ENCODE data around the gene NUP98. TPM values are rescaled to one million over a fixed set of nuclear protein-coding genes. Genes with fewer than 3 reads are reported as not detected.

NUP98 gene
- total and polyA plus RNA-seq, 2 of the 13 experiments (the other 11 are each of a cell fraction or from before 2014, with no cell fraction given), result 76.6 to 85.3 TPM

DNA sequence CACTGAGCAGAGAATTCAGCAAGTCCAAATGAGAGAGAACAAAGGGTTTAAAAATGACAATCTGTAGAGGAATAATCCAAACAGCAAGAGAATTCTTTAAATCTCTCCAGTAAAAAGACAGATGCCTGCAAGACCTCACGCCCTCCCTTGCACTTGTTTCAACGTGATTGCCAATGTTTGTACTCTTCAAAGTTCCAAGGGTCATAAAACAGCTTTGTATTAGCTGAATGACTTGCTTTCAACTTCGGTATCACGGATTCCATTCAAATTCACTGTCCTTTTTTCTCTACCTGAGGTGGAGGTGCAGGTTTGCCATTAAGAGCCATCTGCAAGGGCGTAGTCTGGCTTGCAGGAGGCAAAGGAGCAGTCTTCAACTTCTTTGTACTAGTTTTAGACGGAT, 85.1 kb downstream of the NUP98 start:
- BruUV-seq (replicated peaks), result no TSS peak
- no peaks in the 10 kb centered on the region for H3K9me3 ChIP-seq (ENCODE audit: low read length)
- ATAC-seq (peak; percentile 90), DNase-seq (ENCODE audit: low spot score) (peak; percentile 61), FAIRE-seq (peak; percentile 85)
- CTCF ChIA-PET (ENCODE audit: low intra/inter-chr PET ratio, low total read pairs), result no interaction called here
- POLR2A ChIA-PET, result interaction anchor here (0.6 kb wide), 1 partner anchor 17 kb away, joined by 5 read pairs; no protein-coding TSS in a partner anchor
- H3K79me2 ChIP-seq (ENCODE audit: insufficient read depth, low read length), result no peaks in the 10 kb centered on the region
- no peak overlapping the region for H2AFZ ChIP-seq (ENCODE audit: low read length)
- no peak overlapping the region for H3K4me3 ChIP-seq (replicated peaks in 1 of 3; ENCODE audit: insufficient read depth in 1 of 3, low read depth in 2 of 3, low read length in 3 of 3)
- 36% methylated on average over 6 of the region's 6 CpGs for WGBS (ENCODE audit: low lambda C conversion rate)
- H3K27me3 ChIP-seq (ENCODE audit: control insufficient read depth in 1 of 2, insufficient read depth in 2 of 2, low read length in 2 of 2), result no peaks in the 10 kb centered on the region
- peaks cover 40% of the 10 kb centered on the region for H3K4me1 ChIP-seq (ENCODE audit: insufficient read depth, low read length)
- H3K36me3 ChIP-seq (replicated peaks in 1 of 2; ENCODE audit: control insufficient read depth in 1 of 2, insufficient read depth in 2 of 2, low read length in 2 of 2), result peaks cover 11 to 76% of the 10 kb centered on the region in 2 experiments
- peak overlapping the region; percentile 47 for H3K27ac ChIP-seq (ENCODE audit: extremely low read length, insufficient read depth, low read length)
- intact Hi-C loops (cut with micrococcal nuclease; ENCODE audit: unreplicated experiment), result no loop called here
- in situ Hi-C loops (cut with HindIII; ENCODE audit: extremely low pct_ligation_motif_present, low pct_unique_long_range_greater_than_20kb), result no loop called here
- no peak overlapping the region for H3K9ac ChIP-seq (ENCODE audit: insufficient read depth, low read depth, low read length)
- no peaks in the 10 kb centered on the region; the same call in 1 of the 2 replicates for H4K20me1 ChIP-seq (ENCODE audit: insufficient read depth, low read length)
- H3K4me2 ChIP-seq (ENCODE audit: low read depth, low read length), result peak overlapping the region; percentile 9; the same call in 1 of the 2 replicates
- TF ChIP-seq TBX3 (IDR thresholded peaks at IDR 0.05; ENCODE audit: borderline replicate concordance), result peak; percentile 30; the same call in 1 of the 2 replicates
- TF ChIP-seq MEIS1 (CRISPR knock-in tag; IDR thresholded peaks at IDR 0.05; ENCODE audit: borderline replicate concordance), result no peak
- peak; percentile 46; the same call in 1 of the 2 replicates for TF ChIP-seq TCF7L2 (IDR thresholded peaks at IDR 0.05; ENCODE audit: low read depth, low read length)
- 0 out of 2 replicates have a peak, but pooled peaks have one; percentile 32 for TF ChIP-seq ARID5B (CRISPR knock-in tag; IDR thresholded peaks at IDR 0.05)
- no peak for TF ChIP-seq MTF2 (CRISPR knock-in tag; IDR thresholded peaks at IDR 0.05; ENCODE audit: borderline replicate concordance)
- TF ChIP-seq, protein P1, sequence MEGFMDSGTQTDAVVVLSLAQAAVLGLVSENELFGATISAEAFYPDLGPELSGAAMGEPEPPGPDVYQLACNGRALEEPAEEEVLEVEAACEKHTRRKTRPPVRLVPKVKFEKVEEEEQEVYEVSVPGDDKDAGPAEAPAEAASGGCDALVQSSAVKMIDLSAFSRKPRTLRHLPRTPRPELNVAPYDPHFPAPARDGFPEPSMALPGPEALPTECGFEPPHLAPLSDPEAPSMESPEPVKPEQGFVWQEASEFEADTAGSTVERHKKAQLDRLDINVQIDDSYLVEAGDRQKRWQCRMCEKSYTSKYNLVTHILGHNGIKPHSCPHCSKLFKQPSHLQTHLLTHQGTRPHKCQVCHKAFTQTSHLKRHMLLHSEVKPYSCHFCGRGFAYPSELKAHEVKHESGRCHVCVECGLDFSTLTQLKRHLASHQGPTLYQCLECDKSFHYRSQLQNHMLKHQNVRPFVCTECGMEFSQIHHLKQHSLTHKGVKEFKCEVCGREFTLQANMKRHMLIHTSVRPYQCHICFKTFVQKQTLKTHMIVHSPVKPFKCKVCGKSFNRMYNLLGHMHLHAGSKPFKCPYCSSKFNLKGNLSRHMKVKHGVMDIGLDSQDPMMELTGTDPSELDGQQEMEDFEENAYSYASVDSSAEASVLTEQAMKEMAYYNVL (CRISPR knock-in tag; IDR thresholded peaks at IDR 0.05; ENCODE audit: borderline replicate concordance), result 0 out of 2 replicates have a peak, but pooled peaks have one; percentile 26
- TF ChIP-seq ATF7 (IDR thresholded peaks at IDR 0.05), result no peak
- no peak for TF ChIP-seq ATF7 (CRISPR knock-in tag; IDR thresholded peaks at IDR 0.05)
- no peak for TF ChIP-seq SOX6 (IDR thresholded peaks at IDR 0.05)
- peak; percentile 66 for TF ChIP-seq SOX6 (CRISPR knock-in tag; IDR thresholded peaks at IDR 0.05)
- no peak for TF ChIP-seq IRF2 (CRISPR knock-in tag; IDR thresholded peaks at IDR 0.05)
- TF ChIP-seq, protein P2, sequence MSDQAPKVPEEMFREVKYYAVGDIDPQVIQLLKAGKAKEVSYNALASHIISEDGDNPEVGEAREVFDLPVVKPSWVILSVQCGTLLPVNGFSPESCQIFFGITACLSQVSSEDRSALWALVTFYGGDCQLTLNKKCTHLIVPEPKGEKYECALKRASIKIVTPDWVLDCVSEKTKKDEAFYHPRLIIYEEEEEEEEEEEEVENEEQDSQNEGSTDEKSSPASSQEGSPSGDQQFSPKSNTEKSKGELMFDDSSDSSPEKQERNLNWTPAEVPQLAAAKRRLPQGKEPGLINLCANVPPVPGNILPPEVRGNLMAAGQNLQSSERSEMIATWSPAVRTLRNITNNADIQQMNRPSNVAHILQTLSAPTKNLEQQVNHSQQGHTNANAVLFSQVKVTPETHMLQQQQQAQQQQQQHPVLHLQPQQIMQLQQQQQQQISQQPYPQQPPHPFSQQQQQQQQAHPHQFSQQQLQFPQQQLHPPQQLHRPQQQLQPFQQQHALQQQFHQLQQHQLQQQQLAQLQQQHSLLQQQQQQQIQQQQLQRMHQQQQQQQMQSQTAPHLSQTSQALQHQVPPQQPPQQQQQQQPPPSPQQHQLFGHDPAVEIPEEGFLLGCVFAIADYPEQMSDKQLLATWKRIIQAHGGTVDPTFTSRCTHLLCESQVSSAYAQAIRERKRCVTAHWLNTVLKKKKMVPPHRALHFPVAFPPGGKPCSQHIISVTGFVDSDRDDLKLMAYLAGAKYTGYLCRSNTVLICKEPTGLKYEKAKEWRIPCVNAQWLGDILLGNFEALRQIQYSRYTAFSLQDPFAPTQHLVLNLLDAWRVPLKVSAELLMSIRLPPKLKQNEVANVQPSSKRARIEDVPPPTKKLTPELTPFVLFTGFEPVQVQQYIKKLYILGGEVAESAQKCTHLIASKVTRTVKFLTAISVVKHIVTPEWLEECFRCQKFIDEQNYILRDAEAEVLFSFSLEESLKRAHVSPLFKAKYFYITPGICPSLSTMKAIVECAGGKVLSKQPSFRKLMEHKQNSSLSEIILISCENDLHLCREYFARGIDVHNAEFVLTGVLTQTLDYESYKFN (CRISPR knock-in tag; conservative IDR thresholded peaks at IDR 0.05), result peak; percentile 34; the same call in 1 of the 2 replicates
- TF ChIP-seq TCF7 (IDR thresholded peaks at IDR 0.05; ENCODE audit: low read depth), result peak; percentile 57
- TF ChIP-seq SOX13 (IDR thresholded peaks at IDR 0.05), result 0 out of 2 replicates have a peak, but pooled peaks have one; percentile 14
- TF ChIP-seq SOX13 (CRISPR knock-in tag; conservative IDR thresholded peaks at IDR 0.05 in 1 of 2, IDR thresholded peaks at IDR 0.05 in 1 of 2), result peak in 1 of 2 experiments; percentile 64; a peak in 2 of 4 replicates
- no peak for TF ChIP-seq XRCC5 (optimal IDR thresholded peaks at IDR 0.05; ENCODE audit: low read length)
